Forelimb muscle (tissue), 1 donor: Measurements from ENCODE around the gene EXOSC7. TPM values are rescaled to one million over a fixed set of nuclear protein-coding genes. Genes with fewer than 3 reads are reported as not detected.
"Not testable (repeated sequence)": the region's sequence is repeated elsewhere in the genome, so short reads cannot be mapped to it uniquely, and the experiment has no call there.

Experiments used
- DNase-seq: peaks from one replicate; pipeline ENCODE4 v3.0.0-alpha.2; 2013; ENCODE audit warnings: low read depth
- polyA plus RNA-seq: library from polyadenylated mRNA; unstranded; fragments of 120-200 nt; gene quantifications from one replicate; pipeline ENCODE4 v1.2.1, GENCODE V29; 2013; ENCODE audit not compliant: insufficient read length

Gene EXOSC7
- 37.7 TPM for polyA plus RNA-seq

DNA sequence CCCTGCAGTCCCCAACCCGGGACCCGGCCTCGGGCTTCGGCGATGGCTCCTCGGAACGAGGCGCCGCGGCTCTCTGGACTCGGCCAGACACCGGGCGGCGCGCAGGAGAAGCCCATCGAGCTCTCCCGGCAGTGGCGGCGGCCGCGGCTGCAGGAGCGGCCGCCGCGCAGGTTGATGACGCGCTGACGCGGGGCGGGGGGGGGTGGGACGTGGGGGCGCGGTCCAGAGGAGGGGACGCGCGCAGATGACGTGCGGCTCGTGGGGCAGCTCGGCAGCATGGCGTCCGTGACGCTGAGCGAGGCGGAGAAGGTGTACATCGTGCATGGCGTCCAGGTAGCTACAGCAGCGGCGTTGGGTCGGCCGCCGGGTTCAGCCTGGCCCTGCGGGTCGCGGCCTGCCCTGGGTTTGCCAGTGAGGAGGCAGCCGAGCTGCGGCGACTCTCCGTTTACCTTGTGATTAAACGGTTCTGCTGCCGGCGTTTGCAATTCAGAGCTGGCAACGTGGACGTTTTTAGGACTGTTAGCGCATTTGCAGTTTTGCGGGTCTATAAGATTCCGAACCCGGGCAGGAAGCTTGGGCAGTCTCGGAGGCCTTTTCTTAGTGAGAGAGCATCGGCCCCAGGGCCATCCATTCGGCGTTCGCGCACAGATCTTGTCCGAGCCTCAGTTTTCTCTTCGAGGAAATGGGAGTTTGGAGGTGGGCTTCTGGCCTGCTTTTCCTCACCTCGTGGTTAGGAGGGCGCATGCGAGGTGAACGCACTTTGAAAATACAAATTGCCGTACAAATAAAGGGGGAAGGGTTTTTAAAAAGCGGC is at the start of gene EXOSC7, which contains the start of gene ZDHHC3:
Gene EXOSC7, plus strand, starts transcription at position 243 of the 814 bp plus-strand sequence. Its CDS starts 34 bp downstream, at position 277.
Gene ZDHHC3, minus strand, starts transcription at position 173 of the 814 bp plus-strand sequence. CDS start 16,738 bp downstream, outside the sequence.
- DNase-seq = peak; percentile 52

DNA sequence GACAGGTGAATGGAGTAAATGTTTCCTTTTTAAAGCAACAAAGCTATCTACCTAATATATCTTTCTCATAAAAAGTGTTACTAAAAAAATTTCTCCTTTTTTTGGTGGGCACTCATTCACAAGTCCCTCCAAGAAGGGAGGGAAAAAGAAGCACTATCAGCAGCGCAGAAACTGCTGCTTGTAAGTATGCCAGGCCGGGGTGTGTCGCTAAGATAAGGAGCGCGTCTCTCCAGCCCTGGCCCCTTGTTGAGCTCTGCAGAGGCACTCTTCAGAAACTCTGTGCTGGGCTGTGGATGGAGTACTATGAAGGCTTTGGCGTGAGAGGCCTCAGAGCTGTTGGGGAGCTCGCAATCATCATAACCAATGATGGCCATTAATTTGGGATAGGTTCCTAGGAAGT is 49.1 kb upstream of the EXOSC7 start:
- DNase-seq = no peak

DNA sequence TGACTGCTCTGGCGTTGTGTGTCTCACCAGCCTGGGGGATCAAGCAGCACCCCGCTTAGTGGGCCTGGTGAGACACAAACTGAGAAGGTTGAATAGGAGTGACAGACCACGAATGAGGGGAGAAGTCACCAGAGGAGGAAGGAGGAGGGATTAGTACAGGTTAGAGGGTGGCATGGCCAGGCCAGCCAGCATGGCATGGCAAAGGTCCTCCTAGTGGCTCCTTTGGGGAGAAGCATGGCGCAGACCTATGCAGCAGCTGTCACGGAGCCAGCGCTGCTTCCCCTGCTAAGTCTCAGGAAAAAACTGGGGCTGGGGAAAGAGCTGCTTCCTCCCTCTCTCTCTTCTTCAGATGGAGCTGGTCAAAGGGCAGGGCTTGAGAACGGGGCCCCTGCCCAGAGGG is 48.7 kb upstream of the EXOSC7 start:
- no peak for DNase-seq

DNA sequence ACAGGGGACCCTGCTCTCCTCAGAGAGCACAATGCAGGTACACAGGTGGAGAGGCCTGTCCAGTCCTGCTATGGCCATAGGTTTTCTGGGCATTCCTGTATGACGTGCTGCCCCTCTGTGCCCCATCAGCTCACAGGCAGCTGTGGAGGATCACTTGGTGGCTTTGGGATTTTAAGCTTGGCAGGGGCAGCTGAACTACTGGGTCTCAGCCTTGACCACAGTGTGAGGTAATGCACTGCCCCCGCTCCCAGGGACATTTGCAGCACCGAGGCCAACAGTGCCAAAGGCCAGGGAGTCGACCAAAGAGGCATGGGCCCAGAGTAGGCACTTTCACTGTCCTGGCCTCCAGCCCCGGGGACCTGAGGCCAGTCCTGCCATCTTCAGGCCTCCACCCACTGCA is 46.3 kb upstream of the EXOSC7 start:
- DNase-seq = no peak

DNA sequence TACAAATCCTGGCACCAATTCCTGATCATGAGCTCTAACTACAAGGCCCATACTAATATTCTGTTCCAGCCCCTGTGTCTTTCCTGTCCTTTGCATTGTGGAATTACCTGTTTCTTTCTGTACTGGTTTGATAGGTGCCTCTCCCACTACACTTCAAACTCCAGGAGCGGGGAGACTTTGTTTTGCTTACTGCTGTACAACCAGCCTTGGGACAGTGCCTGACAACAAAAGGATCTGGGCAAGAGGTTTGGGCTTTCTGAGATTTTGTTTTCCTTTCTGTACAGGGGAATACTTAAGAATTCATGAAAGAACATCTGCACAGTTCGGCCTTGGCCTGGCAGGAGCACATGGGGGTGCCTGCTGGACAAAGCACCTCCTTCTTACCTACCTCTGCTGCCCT is 45.1 kb upstream of the EXOSC7 start:
- no peak for DNase-seq

DNA sequence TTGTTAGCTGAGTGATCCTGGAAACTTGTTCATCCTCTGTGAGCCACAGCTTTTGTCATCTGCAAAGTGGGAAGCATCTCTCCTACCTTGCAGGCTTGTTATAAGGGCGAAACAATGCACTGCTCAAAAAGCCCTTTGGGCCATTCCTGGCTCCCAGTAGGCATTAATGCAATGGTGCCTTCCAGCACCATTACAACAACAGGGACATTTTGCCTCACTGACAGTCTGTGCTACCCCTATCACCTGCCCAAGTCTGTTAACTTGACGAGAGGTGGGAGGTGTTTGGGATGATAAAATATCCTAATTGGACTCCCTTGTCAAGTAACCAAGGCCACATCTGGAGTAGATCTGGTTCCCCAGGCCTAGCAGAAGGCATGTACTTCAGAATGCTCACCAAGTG is 44.3 kb upstream of the EXOSC7 start:
- no peak for DNase-seq

DNA sequence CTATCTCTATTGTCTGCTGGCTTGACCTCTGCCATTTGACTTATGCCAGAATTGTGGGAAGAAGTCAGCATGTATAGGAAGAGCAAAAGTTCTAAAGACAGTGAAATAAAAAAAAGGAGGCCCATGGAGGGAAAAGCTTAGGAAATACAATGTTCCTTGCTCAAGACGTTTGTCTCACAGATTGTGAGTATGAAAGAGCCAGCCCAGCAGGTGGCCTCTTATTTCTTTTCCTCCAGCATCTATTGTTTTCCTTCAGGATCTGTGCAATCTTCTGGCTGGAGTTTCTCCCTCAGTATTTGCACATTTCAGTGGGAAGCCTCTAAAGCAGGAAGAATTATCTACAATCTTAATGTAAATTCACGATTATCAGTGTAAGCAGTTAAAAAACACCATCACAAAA is 43.8 kb upstream of the EXOSC7 start:
- no peak for DNase-seq

DNA sequence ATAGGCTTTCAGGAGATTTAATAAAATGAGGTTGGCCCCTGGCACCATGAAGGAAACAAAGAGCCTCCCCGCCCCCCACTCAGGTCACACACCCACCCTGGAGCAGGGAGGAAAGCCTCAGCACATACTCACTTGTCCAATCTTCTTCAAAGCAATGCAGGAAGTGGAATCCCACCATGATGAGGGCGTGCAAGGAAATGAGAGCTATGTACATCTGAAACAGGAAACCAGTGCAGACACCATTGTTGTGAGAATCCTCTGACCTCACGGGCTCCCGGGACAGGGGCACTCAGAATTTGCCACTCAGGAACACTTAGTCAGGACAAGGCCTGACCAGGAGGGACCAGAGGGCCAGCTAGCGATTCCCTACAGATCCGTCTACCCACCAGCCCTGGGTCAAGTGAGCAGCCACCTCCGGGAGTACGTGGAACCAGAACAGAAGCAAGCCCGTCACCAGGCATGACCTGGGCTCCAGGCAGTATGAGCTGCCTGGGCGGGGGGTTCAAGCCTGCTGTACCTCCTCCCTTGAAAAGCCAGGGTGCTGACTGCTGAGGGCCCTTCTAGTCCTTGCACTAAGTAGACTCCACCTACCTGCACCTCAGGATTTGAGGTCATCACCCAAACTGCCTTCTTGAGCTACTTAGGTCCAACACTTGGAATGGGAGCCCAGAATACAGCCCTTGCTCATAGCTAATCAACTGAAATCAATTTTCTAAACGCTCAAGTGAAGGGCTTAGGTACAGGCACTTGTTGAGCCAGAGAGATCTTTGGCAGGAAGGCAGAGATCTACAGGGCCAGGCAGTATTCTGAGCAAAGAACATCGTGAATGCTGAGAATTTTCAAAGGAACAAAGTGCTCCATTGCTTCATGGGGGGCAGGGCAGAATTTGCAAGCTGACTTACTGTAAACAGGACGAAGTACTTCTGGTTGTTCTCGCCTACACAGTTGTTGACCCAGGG is 42.8 kb upstream of the EXOSC7 start:
- DNase-seq = no peak

DNA sequence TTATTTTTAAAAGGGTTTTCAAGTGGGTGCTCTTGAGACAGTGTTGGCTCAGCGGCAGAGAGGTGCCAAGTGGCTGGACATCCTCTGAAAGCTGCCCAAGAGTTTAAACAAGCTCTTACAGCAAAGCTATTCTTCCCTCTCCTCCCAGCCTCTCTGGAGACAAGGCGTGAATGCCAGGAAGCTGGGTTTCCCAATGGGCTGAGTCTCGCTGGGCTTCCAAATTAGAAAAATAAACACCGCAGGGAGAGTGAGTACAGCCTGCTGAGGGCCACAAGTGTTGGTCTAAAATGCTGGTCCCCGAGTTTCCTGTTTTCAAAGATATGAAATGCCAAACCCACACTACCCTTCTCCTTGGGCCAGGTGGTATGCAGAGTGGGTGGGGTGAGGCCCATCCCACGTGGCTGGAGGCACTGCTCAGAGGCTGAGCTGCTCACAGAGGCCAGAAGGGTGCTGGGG is 36.4 kb upstream of the EXOSC7 start:
- no peak for DNase-seq

DNA sequence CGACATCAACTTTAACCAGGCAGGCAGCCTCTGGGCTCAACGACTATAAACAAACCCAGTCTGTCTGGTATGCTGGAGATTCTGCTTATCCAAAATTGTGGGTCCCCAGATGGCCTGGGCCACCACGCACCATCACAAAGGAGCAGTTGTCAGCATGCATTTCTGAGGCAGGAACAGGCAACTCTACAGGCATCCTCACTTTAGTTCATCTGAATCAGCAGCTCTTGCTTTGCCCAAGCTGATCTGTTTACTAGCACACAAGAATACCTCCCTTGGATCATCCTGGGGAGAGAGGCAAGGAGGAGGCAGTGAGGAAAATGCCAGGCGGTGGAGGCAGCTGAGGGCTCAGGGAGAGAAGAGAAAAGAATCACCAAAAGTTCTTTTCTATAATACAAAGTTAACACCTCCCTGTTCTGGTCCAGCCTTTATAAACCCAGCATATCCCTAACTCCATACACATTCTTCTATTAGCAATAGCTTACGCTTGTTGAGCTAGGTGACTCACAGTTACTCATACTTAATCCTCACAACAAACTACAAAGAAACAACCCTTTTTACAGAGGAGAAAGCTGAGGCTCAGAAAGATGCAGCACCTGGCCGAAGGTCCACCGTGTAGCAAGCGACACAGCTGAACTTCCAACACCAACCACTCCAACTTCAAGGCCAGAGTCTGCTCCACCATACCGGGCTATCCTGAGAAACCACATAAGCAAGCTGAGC is 33.7 kb upstream of the EXOSC7 start:
- DNase-seq = no peak

DNA sequence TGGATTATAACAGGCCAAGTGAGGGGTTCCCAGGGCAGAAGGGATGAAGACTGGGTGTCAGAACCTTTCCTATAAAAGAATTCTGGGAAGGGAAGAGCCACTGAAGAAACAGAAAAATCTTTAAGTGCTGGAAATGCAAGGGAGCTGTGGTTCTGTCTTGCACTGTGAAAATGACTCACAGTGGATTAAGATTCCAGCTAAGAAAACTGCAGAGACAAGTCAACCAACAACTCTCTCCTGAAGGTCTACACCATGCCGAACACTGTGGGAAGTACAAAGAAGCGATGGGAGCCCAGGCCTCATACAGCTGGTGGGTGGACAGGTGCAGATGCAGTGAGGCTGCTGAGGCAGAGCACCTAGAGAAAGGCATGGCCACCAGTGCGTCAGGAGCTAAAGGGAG is 27.8 kb upstream of the EXOSC7 start:
- no peak for DNase-seq

DNA sequence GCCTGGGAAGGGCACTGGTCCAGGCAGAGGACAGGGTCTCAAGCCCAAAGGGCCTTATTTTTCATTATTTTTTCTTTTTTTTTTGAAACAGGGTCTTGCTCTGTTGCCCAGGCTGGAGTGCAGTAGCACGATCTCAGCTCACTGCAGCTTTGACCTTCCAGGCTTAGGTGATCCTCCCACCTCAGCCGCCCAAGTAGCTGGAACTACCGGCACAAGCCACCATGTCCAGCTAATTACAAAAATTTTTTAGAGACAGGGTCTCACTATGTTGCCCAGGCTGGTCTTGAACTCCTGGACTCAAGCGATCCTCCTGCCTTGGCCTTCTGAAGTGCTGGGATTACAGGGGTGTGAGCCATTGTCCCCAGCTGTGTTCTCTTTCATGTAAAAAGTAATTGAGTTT is 26.3 kb upstream of the EXOSC7 start:
- DNase-seq = not testable (repeated sequence)

DNA sequence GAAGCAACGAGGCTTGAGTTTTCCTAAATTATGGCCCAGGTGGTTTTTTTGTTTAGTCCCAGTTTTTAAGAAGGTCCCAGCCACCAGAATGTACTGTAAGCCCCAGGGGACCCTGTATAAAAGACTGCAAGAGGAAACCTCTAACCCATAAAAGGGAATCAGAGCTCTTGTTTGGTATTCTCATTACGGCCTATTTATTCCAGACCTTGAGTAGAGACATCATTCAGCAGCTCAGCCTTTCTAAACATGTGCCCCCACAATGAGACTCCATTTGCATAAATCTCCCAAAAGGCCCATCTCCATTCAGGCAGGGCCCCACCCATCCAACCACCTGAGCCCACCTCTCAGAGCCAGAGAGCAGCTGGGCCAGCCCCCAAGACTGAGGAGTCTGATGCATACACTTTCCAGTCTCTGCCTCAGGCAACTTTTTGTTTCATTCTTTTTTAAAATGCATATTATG is 25.7 kb upstream of the EXOSC7 start:
- DNase-seq = no peak

DNA sequence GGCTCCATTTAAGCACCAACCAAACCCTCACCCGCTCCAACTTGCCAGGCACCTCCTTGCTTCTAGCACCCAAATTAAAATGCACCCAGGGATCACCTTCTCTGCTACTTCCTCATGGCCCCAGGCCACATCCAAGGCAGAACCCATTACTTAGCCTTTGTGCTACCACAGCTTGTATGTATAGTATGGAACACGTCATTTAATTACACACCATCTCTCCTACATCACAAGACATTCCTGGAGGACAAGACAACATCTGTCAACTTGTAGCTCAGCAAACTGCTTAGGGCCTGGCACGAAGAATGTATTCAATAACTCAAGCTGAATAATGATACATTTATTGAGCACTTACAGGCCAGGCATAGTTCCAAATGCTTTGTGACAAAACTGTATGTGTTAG is 23.4 kb upstream of the EXOSC7 start:
- DNase-seq = no peak

DNA sequence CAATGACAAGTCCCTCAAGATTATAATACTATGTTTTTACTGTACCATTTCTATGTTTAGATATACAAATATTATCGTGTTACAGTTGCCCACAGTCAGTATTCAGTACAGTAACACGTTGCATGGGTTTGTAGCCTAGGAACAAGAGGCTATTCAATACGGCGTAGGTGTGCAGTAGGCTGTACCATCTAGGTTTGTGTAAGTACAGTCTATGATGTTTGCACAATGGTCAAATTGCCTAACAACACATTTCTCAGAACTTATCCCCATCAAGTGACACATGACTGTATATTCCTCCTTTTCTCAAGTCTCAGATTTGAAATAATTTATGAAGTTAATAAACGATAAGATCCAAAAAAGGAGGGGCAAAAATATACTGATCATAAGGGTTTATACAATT is 21.7 kb upstream of the EXOSC7 start:
- no peak for DNase-seq

DNA sequence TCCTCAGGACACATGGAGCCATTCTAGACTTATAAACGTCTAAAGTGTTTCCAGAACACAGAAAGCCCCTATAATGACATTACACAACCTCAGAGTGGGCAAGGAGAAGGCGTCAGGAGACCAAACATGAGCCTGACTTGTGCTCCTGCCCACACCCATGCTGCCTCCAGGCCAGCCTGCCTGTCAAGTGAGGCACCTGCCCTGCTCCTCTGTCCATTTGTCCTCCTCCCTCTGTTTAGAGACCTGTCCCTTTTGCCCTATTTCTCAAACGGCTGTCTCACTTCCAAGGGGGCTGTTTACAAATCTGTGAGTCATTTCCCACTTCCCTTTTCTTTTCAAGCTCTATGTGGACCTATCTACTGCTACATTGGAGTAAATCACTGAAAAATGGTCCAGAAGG is 21.1 kb upstream of the EXOSC7 start:
- no peak for DNase-seq

DNA sequence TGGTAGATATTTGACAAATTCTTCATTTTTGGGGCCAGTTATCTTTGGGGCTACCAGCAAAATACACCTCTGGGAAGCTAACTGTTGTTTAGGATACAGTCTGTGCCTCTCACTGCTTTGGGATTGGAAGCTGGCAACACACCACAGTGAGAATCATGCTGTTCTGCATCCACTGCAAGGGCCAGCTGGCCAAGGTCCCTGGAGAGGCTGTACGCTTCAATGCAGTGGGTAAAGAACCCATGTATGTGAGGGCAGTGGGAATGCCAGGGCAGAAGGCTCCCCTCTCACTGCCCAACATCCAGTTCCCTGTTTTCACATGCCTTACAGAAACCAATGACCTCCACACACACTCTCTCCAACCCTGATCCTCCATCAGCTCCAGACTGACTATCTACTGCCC is 20.1 kb upstream of the EXOSC7 start:
- DNase-seq = no peak

DNA sequence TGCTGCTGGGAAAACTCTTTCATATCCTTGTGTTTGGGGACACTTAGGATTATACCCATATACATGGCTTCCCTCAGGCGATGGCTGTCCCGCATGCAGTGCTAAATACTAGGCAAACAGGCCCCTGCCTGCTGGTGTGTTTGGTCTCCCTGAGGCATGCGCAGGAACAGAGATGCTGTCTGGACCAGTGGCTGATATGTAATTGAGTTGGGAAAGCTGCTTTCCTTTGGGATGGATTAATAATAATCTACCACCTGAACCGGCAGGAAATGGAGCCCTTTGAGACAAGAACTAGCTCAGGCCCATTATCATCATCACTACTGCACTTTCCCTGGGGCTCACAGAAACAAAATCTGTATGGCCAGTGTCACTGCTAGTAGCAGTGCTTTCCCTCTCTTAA is 18.1 kb upstream of the EXOSC7 start:
- no peak for DNase-seq

DNA sequence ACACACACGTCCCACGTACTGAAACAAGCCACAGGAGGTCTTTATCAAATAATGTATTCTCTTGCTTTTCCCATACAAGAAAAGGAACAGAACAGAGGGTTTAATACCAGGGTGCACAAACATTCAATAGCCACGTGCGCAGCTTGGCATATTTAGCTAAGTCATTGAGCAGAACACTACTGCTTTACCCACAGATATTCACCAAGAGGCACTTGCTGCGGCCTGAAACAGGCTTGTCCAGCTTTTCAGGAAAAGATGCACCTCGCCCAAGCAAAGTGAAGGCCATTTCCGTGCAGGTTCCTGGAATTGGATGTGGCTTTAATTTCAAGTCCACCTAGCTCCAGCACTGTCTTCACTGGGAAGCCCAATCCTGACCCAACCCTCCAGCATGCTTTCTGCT is 17.7 kb upstream of the EXOSC7 start:
- DNase-seq = no peak

DNA sequence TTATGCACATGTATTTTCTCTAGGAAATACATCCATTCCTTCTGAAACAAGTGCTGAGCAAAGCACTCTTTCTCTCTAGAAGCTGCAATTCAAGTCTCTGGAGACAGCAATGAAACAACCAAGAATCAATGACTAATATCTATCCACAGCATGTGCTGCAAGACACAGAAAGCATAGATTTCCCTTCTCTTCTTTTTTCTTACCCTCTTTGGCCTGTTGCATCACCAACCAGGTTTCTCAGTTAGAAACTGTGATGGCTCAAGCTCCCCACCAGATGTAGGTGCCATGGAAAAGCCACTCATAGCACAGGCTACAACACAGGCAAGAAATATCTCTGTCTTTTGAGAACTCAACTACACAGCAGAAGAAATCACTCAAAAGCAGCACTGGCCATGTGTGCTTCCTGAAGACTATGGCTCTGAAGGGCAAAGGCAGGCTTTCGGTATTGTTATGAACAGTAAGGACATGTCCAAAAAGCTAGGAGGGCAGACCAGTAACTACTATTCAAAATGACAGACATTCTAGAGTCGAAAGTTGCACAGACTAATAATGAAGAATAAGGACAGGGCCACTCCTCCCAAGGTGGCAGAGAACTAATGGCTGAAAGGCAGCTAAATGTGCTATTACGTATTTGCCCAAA is 15.5 kb upstream of the EXOSC7 start:
- no peak for DNase-seq

DNA sequence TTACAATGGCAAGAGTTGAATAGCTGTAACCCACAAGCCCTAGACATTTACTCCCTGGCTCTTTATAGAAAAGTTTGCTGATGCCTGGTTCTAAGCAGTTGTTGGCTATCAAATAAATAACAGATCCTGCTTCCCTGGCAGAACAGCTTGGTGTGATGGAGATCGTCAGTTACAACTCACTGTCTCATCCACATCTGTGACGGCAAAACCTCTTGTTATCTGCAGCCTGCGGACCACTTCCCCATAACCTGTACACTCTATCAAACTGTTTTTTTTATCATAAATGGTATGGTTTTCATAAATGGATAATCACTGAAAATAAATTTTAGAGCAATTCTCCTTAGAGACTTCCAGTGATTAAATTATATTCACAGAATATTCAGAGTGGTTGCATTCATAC is 14.2 kb upstream of the EXOSC7 start:
- DNase-seq = no peak
